ENCODE results near the gene TSPAN31.

TSPAN31 gene

GRCh38 chr12:57724003-57724935, 20.6 kb upstream of the TSPAN31 start:
- TF ChIP-seq, protein P1, sequence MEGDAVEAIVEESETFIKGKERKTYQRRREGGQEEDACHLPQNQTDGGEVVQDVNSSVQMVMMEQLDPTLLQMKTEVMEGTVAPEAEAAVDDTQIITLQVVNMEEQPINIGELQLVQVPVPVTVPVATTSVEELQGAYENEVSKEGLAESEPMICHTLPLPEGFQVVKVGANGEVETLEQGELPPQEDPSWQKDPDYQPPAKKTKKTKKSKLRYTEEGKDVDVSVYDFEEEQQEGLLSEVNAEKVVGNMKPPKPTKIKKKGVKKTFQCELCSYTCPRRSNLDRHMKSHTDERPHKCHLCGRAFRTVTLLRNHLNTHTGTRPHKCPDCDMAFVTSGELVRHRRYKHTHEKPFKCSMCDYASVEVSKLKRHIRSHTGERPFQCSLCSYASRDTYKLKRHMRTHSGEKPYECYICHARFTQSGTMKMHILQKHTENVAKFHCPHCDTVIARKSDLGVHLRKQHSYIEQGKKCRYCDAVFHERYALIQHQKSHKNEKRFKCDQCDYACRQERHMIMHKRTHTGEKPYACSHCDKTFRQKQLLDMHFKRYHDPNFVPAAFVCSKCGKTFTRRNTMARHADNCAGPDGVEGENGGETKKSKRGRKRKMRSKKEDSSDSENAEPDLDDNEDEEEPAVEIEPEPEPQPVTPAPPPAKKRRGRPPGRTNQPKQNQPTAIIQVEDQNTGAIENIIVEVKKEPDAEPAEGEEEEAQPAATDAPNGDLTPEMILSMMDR (IDR thresholded peaks at IDR 0.05): no peak
- no peak for DNase-seq (ENCODE audit: low spot score)
- Histone ChIP-seq H3K27ac (no peak overlapping the region), H3K4me3 (no peak overlapping the region)

- DNase-seq (ENCODE audit: low spot score): no peak
- peak overlapping the region; percentile 93 for H3K4me3 ChIP-seq
- no peak overlapping the region for H3K27ac ChIP-seq
- TF ChIP-seq, protein P1 (IDR thresholded peaks at IDR 0.05): no peak
These were observed 19.7 kb upstream of the TSPAN31 start for GRCh38 chr12:57724936-57725740.

DNA sequence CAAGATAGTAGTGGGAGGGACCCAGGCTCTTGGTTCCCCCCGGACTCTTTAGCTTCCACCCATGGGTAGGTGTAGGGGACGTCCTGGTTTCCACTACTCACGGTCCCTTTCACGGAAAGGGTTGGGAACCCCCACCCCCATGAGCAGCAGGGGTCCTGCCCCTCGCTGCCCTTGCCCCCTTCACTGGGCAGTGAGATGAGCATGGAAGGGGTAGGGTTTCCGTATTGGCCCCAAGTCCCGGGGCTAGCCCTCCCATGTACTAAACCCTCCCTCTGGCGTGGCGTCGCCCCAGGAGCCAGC, 19.0 kb upstream of the TSPAN31 start:
- peak overlapping the region in 1 of 2 donors; percentile 84 for H3K27ac ChIP-seq
- no peak for DNase-seq (ENCODE audit: low spot score)
- H3K4me3 ChIP-seq: peak overlapping the region; percentile 93
- TF ChIP-seq, protein P1 (IDR thresholded peaks at IDR 0.05): no peak

- peak overlapping the region; percentile 17 to 84 for H3K27ac ChIP-seq
These were observed 18.5 kb upstream of the TSPAN31 start for GRCh38 chr12:57726151-57726883.

GRCh38 chr12:57726884-57727757, 17.7 kb upstream of the TSPAN31 start:
- Histone ChIP-seq H3K27ac (peak overlapping the region in 1 of 2 donors; percentile 84), H3K4me3 (peak overlapping the region; percentile 93)
- DNase-seq (ENCODE audit: low spot score): no peak
- TF ChIP-seq, protein P1 (IDR thresholded peaks at IDR 0.05): no peak

More at GRCh38 chr12:57726151-57726883, 18.5 kb upstream of the TSPAN31 start:
- TF ChIP-seq, protein P1 (IDR thresholded peaks at IDR 0.05): peak; percentile 66
- H3K4me3 ChIP-seq: peak overlapping the region; percentile 93
- DNase-seq (ENCODE audit: low spot score): no peak

All from coronary artery (tissue), 2 donors.